ENCODE results near the gene FAM186B. TPM values are rescaled to one million over a fixed set of nuclear protein-coding genes. Genes with fewer than 3 reads are reported as not detected.

Gene FAM186B
- total and polyA plus RNA-seq, 2 experiments from 2014 or later: 0.17 to 0.69 TPM

DNA sequence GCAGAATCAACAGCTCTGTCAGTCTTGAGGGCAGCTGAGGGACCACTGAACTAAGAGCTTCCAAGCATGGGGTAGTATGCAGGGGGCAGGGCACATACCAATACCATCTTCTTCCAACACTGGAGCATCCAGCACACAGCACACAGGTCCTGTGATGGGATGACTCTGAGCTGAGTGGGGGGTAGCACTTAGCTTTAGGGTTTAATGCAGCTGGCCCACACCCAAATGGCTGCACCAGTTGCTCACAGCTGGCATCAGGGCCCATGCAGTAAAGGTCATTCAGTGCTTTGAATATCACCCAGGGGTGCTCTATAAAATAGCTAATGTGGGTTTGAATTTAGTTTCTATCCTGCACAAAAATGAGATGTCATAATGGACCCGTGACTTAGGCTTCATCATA, 1.7 kb downstream of the FAM186B start:
- Histone ChIP-seq H3K4me2 (no peak overlapping the region), H3K27me3 (no peaks in the 10 kb centered on the region), H3K4me1 (ENCODE audit: insufficient read depth) (no peaks in the 10 kb centered on the region), H3K4me3 (no peak overlapping the region), H3K79me2 (no peaks in the 10 kb centered on the region), H3K36me3 (replicated peaks; ENCODE audit: insufficient read depth, low read depth) (no peaks in the 10 kb centered on the region), H3K9me2 (replicated peaks; ENCODE audit: insufficient read depth) (no peaks in the 10 kb centered on the region), H4K20me1 (ENCODE audit: insufficient read depth, poor library complexity, severe bottlenecking) (no peaks in the 10 kb centered on the region), H3K9me3 (ENCODE audit: low read depth) (no peaks in the 10 kb centered on the region), H2AFZ (no peak overlapping the region), H3K27ac (no peak overlapping the region)
- DNase-seq (ENCODE audit: low spot score): no peak
- no peak for TF ChIP-seq EZH2 (IDR thresholded peaks at IDR 0.05; ENCODE audit: borderline replicate concordance)
- no peak for TF ChIP-seq EZH2phosphoT487 (IDR thresholded peaks at IDR 0.05; ENCODE audit: low read depth, severe bottlenecking, unreplicated experiment)
- TF ChIP-seq, protein P1, sequence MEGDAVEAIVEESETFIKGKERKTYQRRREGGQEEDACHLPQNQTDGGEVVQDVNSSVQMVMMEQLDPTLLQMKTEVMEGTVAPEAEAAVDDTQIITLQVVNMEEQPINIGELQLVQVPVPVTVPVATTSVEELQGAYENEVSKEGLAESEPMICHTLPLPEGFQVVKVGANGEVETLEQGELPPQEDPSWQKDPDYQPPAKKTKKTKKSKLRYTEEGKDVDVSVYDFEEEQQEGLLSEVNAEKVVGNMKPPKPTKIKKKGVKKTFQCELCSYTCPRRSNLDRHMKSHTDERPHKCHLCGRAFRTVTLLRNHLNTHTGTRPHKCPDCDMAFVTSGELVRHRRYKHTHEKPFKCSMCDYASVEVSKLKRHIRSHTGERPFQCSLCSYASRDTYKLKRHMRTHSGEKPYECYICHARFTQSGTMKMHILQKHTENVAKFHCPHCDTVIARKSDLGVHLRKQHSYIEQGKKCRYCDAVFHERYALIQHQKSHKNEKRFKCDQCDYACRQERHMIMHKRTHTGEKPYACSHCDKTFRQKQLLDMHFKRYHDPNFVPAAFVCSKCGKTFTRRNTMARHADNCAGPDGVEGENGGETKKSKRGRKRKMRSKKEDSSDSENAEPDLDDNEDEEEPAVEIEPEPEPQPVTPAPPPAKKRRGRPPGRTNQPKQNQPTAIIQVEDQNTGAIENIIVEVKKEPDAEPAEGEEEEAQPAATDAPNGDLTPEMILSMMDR (IDR thresholded peaks at IDR 0.05; ENCODE audit: poor library complexity): no peak
- WGBS (ENCODE audit: low lambda C conversion rate, missing lambda C conversion rate): 90% methylated on average over 1 of the region's 1 CpG

DNA sequence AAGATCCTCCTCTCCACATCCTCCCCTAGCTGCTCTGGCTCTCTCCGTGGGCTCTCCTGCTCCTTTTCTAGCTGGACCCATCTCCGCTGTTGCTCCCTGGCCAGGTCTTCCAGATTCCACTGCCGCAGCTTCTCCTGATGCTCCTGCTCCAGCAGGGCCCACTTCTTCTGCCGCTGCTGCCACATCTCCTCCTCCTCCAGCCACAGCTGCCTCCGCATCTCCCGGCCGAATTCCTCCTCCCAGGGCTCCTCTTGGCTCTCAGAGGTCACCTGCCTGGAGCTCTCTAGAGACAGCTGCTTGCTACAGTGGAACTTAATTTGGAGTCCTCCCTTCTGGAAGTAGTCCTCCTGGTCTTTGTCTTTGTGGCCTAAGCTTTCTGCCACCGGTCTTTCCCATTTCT, 5.5 kb downstream of the FAM186B start:
- no peak for DNase-seq (ENCODE audit: low spot score)
- Histone ChIP-seq H3K4me3 (no peak overlapping the region), H3K9me2 (replicated peaks; ENCODE audit: insufficient read depth) (no peaks in the 10 kb centered on the region), H3K36me3 (replicated peaks; ENCODE audit: insufficient read depth, low read depth) (no peaks in the 10 kb centered on the region), H3K4me1 (ENCODE audit: insufficient read depth) (no peaks in the 10 kb centered on the region), H3K27me3 (no peaks in the 10 kb centered on the region), H3K27ac (no peak overlapping the region), H4K20me1 (ENCODE audit: insufficient read depth, poor library complexity, severe bottlenecking) (no peaks in the 10 kb centered on the region), H2AFZ (no peak overlapping the region), H3K9me3 (ENCODE audit: low read depth) (no peaks in the 10 kb centered on the region), H3K4me2 (no peak overlapping the region), H3K79me2 (no peaks in the 10 kb centered on the region)
- TF ChIP-seq, protein P1 (IDR thresholded peaks at IDR 0.05; ENCODE audit: poor library complexity): no peak
- 97% methylated on average over 8 of the region's 8 CpGs for WGBS (ENCODE audit: low lambda C conversion rate, missing lambda C conversion rate)

DNA sequence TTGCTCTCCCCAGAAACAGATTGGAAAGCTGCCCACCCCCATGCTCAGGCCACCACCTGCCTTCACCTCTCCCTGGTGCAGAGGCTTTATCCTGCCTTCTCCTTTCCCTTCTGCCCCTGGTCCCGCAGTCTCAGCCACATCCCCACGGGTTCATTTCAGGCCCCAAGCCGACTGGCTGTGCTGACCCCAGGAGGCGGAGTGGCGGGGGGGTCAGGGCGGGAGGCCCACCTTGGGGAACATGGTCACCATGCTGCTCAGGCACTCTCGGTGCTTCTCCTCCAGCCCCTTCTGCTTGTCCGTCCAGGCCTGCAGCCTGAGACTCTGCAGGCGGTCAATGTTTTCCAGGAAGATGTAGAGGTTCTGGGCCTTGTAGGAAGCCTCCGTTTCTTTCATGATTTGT, 6.9 kb downstream of the FAM186B start:
- H2AFZ ChIP-seq: no peak overlapping the region
- 93% methylated on average over 10 of the region's 10 CpGs for WGBS (ENCODE audit: low lambda C conversion rate, missing lambda C conversion rate)
- no peaks in the 10 kb centered on the region for H3K27me3 ChIP-seq
- TF ChIP-seq EZH2phosphoT487 (IDR thresholded peaks at IDR 0.05; ENCODE audit: low read depth, severe bottlenecking, unreplicated experiment) (no peak), EZH2 (IDR thresholded peaks at IDR 0.05; ENCODE audit: borderline replicate concordance) (no peak)
- TF ChIP-seq, protein P1 (IDR thresholded peaks at IDR 0.05; ENCODE audit: poor library complexity): no peak
- no peak overlapping the region for H3K4me2 ChIP-seq
- no peak overlapping the region for H3K4me3 ChIP-seq
- no peak for DNase-seq (ENCODE audit: low spot score)
- no peaks in the 10 kb centered on the region for H3K36me3 ChIP-seq (replicated peaks; ENCODE audit: insufficient read depth, low read depth)
- H3K9me3 ChIP-seq (ENCODE audit: low read depth): no peaks in the 10 kb centered on the region
- H3K4me1 ChIP-seq (ENCODE audit: insufficient read depth): no peaks in the 10 kb centered on the region
- no peaks in the 10 kb centered on the region for H4K20me1 ChIP-seq (ENCODE audit: insufficient read depth, poor library complexity, severe bottlenecking)
- no peaks in the 10 kb centered on the region for H3K9me2 ChIP-seq (replicated peaks; ENCODE audit: insufficient read depth)
- H3K27ac ChIP-seq: no peak overlapping the region
- H3K79me2 ChIP-seq: no peaks in the 10 kb centered on the region

Measured in hepatocyte (in vitro differentiated cells).